ENCODE measurements around the gene TUBB6. TPM values are rescaled to one million over a fixed set of nuclear protein-coding genes. Genes with fewer than 3 reads are reported as not detected.

TUBB6 gene
- total and polyA plus RNA-seq, 2 of the 13 experiments (the other 11 are each of a cell fraction or from before 2014, with no cell fraction given), result 9.9 to 28.6 TPM

DNA sequence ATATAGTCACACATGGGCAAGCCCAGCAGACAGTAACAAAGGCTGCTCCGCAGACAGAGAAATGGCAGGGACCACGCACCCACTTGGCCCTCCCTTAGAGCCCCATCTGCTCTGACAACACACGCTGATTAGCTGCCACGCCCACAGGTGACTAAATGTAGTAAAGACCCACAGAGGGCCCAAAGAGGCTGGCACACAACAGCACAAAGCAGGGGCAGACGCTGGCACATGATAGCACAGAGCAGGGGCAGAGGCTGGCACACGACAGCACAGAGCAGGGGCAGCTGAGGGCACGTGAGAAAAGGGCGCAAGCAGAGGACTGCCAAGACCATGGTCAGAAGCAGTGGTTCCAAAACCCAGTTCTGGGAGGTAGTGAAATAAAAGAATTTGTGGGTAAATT is 58.3 kb downstream of the TUBB6 start:
- H3K36me3 ChIP-seq (replicated peaks in 1 of 2; ENCODE audit: control insufficient read depth in 1 of 2, insufficient read depth in 2 of 2, low read length in 2 of 2), result peaks cover 16 to 77% of the 10 kb centered on the region in 2 experiments
- H4K20me1 ChIP-seq (ENCODE audit: insufficient read depth, low read length), result 0 out of 2 replicates have a peak, but pooled peaks cover 6% of the 10 kb centered on the region
- no TSS peak for BruUV-seq (replicated peaks)
- no peak for DNase-seq (ENCODE audit: low spot score)
- no peak overlapping the region for H3K27ac ChIP-seq (ENCODE audit: extremely low read length, insufficient read depth, low read length)
- no peak for FAIRE-seq
- TF ChIP-seq HOXA7 (CRISPR knock-in tag; IDR thresholded peaks at IDR 0.05) (no peak), ZNF570 (CRISPR knock-in tag; IDR thresholded peaks at IDR 0.05; ENCODE audit: borderline replicate concordance) (no peak), ZFP1 (CRISPR knock-in tag; IDR thresholded peaks at IDR 0.05) (no peak), MED8 (CRISPR knock-in tag; IDR thresholded peaks at IDR 0.05; ENCODE audit: insufficient replicate concordance) (no peak), ZNF629 (CRISPR knock-in tag; conservative IDR thresholded peaks at IDR 0.05) (no peak), ZNF121 (CRISPR knock-in tag; IDR thresholded peaks at IDR 0.05) (no peak), ZNF572 (CRISPR knock-in tag; IDR thresholded peaks at IDR 0.05) (no peak), ZSCAN9 (CRISPR knock-in tag; IDR thresholded peaks at IDR 0.05; ENCODE audit: borderline replicate concordance) (no peak), ADNP (CRISPR knock-in tag; IDR thresholded peaks at IDR 0.05) (no peak), KDM1A (CRISPR knock-in tag; IDR thresholded peaks at IDR 0.05) (no peak), ZNF775 (CRISPR knock-in tag; IDR thresholded peaks at IDR 0.05; ENCODE audit: borderline replicate concordance) (no peak), NR2C2 (CRISPR knock-in tag; IDR thresholded peaks at IDR 0.05; ENCODE audit: borderline replicate concordance) (no peak)
- TF ChIP-seq, protein P1, sequence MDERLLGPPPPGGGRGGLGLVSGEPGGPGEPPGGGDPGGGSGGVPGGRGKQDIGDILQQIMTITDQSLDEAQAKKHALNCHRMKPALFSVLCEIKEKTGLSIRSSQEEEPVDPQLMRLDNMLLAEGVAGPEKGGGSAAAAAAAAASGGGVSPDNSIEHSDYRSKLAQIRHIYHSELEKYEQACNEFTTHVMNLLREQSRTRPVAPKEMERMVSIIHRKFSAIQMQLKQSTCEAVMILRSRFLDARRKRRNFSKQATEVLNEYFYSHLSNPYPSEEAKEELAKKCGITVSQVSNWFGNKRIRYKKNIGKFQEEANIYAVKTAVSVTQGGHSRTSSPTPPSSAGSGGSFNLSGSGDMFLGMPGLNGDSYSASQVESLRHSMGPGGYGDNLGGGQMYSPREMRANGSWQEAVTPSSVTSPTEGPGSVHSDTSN (CRISPR knock-in tag; IDR thresholded peaks at IDR 0.05), result no peak
- TF ChIP-seq, protein P2, sequence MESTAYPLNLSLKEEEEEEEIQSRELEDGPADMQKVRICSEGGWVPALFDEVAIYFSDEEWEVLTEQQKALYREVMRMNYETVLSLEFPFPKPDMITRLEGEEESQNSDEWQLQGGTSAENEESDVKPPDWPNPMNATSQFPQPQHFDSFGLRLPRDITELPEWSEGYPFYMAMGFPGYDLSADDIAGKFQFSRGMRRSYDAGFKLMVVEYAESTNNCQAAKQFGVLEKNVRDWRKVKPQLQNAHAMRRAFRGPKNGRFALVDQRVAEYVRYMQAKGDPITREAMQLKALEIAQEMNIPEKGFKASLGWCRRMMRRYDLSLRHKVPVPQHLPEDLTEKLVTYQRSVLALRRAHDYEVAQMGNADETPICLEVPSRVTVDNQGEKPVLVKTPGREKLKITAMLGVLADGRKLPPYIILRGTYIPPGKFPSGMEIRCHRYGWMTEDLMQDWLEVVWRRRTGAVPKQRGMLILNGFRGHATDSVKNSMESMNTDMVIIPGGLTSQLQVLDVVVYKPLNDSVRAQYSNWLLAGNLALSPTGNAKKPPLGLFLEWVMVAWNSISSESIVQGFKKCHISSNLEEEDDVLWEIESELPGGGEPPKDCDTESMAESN (CRISPR knock-in tag; conservative IDR thresholded peaks at IDR 0.05), result no peak
- TF ChIP-seq, protein P3, sequence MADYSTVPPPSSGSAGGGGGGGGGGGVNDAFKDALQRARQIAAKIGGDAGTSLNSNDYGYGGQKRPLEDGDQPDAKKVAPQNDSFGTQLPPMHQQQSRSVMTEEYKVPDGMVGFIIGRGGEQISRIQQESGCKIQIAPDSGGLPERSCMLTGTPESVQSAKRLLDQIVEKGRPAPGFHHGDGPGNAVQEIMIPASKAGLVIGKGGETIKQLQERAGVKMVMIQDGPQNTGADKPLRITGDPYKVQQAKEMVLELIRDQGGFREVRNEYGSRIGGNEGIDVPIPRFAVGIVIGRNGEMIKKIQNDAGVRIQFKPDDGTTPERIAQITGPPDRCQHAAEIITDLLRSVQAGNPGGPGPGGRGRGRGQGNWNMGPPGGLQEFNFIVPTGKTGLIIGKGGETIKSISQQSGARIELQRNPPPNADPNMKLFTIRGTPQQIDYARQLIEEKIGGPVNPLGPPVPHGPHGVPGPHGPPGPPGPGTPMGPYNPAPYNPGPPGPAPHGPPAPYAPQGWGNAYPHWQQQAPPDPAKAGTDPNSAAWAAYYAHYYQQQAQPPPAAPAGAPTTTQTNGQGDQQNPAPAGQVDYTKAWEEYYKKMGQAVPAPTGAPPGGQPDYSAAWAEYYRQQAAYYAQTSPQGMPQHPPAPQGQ (CRISPR knock-in tag; IDR thresholded peaks at IDR 0.05; ENCODE audit: borderline replicate concordance), result no peak
- no peaks in the 10 kb centered on the region for H3K27me3 ChIP-seq (ENCODE audit: control insufficient read depth in 1 of 2, insufficient read depth in 2 of 2, low read length in 2 of 2)
- POLR2A ChIA-PET, result no interaction called here
- in situ Hi-C loops (cut with HindIII; ENCODE audit: extremely low pct_ligation_motif_present, low pct_unique_long_range_greater_than_20kb) (no loop called here), intact Hi-C loops (cut with micrococcal nuclease; ENCODE audit: unreplicated experiment) (no loop called here)
- H3K79me2 ChIP-seq (ENCODE audit: insufficient read depth, low read length), result peaks cover 25% of the 10 kb centered on the region
- H3K4me1 ChIP-seq (ENCODE audit: insufficient read depth, low read length), result no peaks in the 10 kb centered on the region
- WGBS (ENCODE audit: low lambda C conversion rate), result over 99% methylated on average over 8 of the region's 8 CpGs
- H2AFZ ChIP-seq (ENCODE audit: low read length), result no peak overlapping the region
- CTCF ChIA-PET (ENCODE audit: low intra/inter-chr PET ratio, low total read pairs), result no interaction called here
- no peak overlapping the region for H3K4me2 ChIP-seq (ENCODE audit: low read depth, low read length)
- no peak overlapping the region for H3K4me3 ChIP-seq (replicated peaks in 1 of 3; ENCODE audit: insufficient read depth in 1 of 3, low read depth in 2 of 3, low read length in 3 of 3)
- ATAC-seq, result no peak
- H3K9ac ChIP-seq (ENCODE audit: insufficient read depth, low read depth, low read length), result no peak overlapping the region
- no peaks in the 10 kb centered on the region for H3K9me3 ChIP-seq (ENCODE audit: low read length)

Data from HepG2 (cell line).